Measurements from ENCODE around the gene SCNN1A.

- TF ChIP-seq CTCF (conservative IDR thresholded peaks at IDR 0.05; ENCODE audit: low read depth, low read length) (no peak), EZH2 (IDR thresholded peaks at IDR 0.05; ENCODE audit: low read length, unreplicated experiment) (no peak)
These were observed 36.4 kb downstream of the SCNN1A start for GRCh38 chr12:6338955-6339354.

All from PC-3 (cell line).